HCT116 (cell line): ENCODE results near the gene PTX4. TPM values are rescaled to one million over a fixed set of nuclear protein-coding genes. Genes with fewer than 3 reads are reported as not detected.
A peak's percentile ranks its signal among the peaks of the same experiment; 100 is the strongest.

Source experiments
- ATAC-seq: fragments of 200-7000 bp; cut with Tn5 transposase; 2 replicates; pipeline ENCODE4 v1.9.1; 2020; ENCODE audit warnings: mild to moderate bottlenecking, moderate library complexity
- BruUV-seq: library from RNA; stranded (reverse); fragments of 400-500 nt; replicated peaks from 2 replicates; lab custom pipeline; 2021; lab: Mats Ljungman, UMichigan
- CTCF ChIA-PET: fragments of 300-600 bp; sonication (Branson Sonifier 250); formaldehyde crosslinking; loops from one replicate; lab custom pipeline; 2021; ENCODE audit warnings: antibody characterized with exemption; lab: Charles Lee
- POLR2A ChIA-PET: fragments of 300-600, 350-600 bp; sonication (Branson Sonifier 250); formaldehyde crosslinking; loops from one replicate; lab custom pipeline; 2021; ENCODE audit warnings: antibody characterized with exemption; lab: Charles Lee
- RAD21 ChIA-PET, 2 experiments: fragments of 300-600 bp; sonication (Branson Sonifier 250); formaldehyde crosslinking; loops; one replicate each; lab custom pipeline; 2023; ENCODE audit warnings: low total read pairs in 2 of 2; ENCODE audit not compliant: uncharacterized antibody in 2 of 2, unreplicated experiment in 2 of 2, low non-redundant PET in 1 of 2; lab: Charles Lee
- DNase-seq: peaks from one replicate; pipeline ENCODE4 v3.0.0-alpha.2; 2010; ENCODE audit warnings: low read depth, low spot score
- H2AFZ ChIP-seq: fragments of 200-600 bp; shearing (Covaris generic), sonication (generic); 2 replicates; pipeline ENCODE4 v1.6.1; 2017; ENCODE audit warnings: low read depth, mixed run types, mixed read lengths, antibody characterized with exemption, low read length; ENCODE audit not compliant: poor library complexity, severe bottlenecking
- H3K27ac ChIP-seq: 2 replicates; pipeline ENCODE4 v1.5.1; 2012; ENCODE audit warnings: low read depth, low read length
- H3K27me3 ChIP-seq: fragments of 200-600 bp; sonication (generic); 2 replicates; pipeline ENCODE4 v1.6.1; 2016; ENCODE audit warnings: mixed run types, low read length, mixed read lengths; ENCODE audit not compliant: insufficient read depth
- H3K36me3 ChIP-seq, 2 experiments: fragments of 200-500 bp in 1 of 2; fragments of 200-600 bp in 1 of 2; sonication (Bioruptor generic) in 1 of 2; sonication (generic) in 1 of 2; 2 replicates each; pipeline versions ENCODE4 v1.5.1 to v1.6.1; 2014 to 2016; ENCODE audit warnings: low read length in 2 of 2, inconsistent platforms in 1 of 2, mixed read lengths in 1 of 2, mixed run types in 1 of 2; ENCODE audit not compliant: insufficient read depth in 2 of 2, control insufficient read depth in 1 of 2
- H3K4me1 ChIP-seq, 2 experiments: fragments of 200-600 bp in 1 of 2; sonication (generic) in 1 of 2; 2 replicates each; pipeline versions ENCODE4 v1.5.1 to v1.6.1; 2012 to 2017; ENCODE audit warnings: low read length in 2 of 2, inconsistent platforms in 1 of 2, mild to moderate bottlenecking in 1 of 2, mixed read lengths in 1 of 2, mixed run types in 1 of 2, moderate library complexity in 1 of 2; ENCODE audit not compliant: insufficient read depth in 2 of 2, control insufficient read depth in 1 of 2
- H3K4me2 ChIP-seq: fragments of 200-600 bp; sonication (generic); 2 replicates; pipeline ENCODE4 v1.6.1; 2017; ENCODE audit warnings: mixed run types, low read length, mixed read lengths
- H3K4me3 ChIP-seq, 2 experiments: fragments of 200-600 bp in 1 of 2; sonication (generic) in 1 of 2; replicated peaks in 1 of 2; 2 replicates each; pipeline ENCODE4 v1.5.1; 2011 to 2016; ENCODE audit warnings: low read length in 2 of 2, control low read depth in 1 of 2, low read depth in 1 of 2, mild to moderate bottlenecking in 1 of 2, mixed read lengths in 1 of 2, mixed run types in 1 of 2
- H3K79me2 ChIP-seq: fragments of 200-600 bp; sonication (generic); 2 replicates; pipeline ENCODE4 v1.6.1; 2017; ENCODE audit warnings: mild to moderate bottlenecking, mixed run types, low read length, moderate library complexity, mixed read lengths; ENCODE audit not compliant: insufficient read depth
- H3K9ac ChIP-seq: fragments of 200-600 bp; sonication (generic); 2 replicates; pipeline ENCODE4 v1.6.1; 2016; ENCODE audit warnings: low read length, mixed read lengths
- H3K9me2 ChIP-seq: fragments of 200-600 bp; sonication (generic), shearing (Covaris generic); 2 replicates; pipeline ENCODE4 v1.6.1; 2017; ENCODE audit warnings: mixed run types, mild to moderate bottlenecking, moderate library complexity; ENCODE audit not compliant: insufficient read depth
- H3K9me3 ChIP-seq, 2 experiments: fragments of 200-500 bp in 1 of 2; fragments of 200-600 bp in 1 of 2; sonication (Bioruptor generic) in 1 of 2; sonication (generic) in 1 of 2; 2 replicates each; pipeline ENCODE4 v1.6.1; 2014 to 2017; ENCODE audit warnings: low read length in 2 of 2, mixed read lengths in 2 of 2, inconsistent platforms in 1 of 2, low read depth in 1 of 2, mild to moderate bottlenecking in 1 of 2, mixed run types in 1 of 2, moderate library complexity in 1 of 2; ENCODE audit not compliant: control insufficient read depth in 1 of 2, insufficient read depth in 1 of 2
- H4K20me1 ChIP-seq: fragments of 200-600 bp; sonication (generic), shearing (Covaris generic); 2 replicates; pipeline ENCODE4 v1.6.1; 2017; ENCODE audit warnings: mixed run types, mild to moderate bottlenecking, moderate library complexity; ENCODE audit not compliant: insufficient read depth
- CEBPB ChIP-seq: IDR thresholded peaks from 2 replicates; pipeline ENCODE4 v1.6.1; 2012; ENCODE audit warnings: low read depth
- ELF1 ChIP-seq: IDR thresholded peaks from 2 replicates; pipeline ENCODE4 v1.6.1; 2012; ENCODE audit warnings: low read depth, borderline replicate concordance
- EZH2 ChIP-seq: fragments of 200-600 bp; sonication (generic); IDR thresholded peaks from 2 replicates; pipeline ENCODE4 v1.6.1; 2017; ENCODE audit warnings: antibody characterized with exemption, mixed run types
- FOSL1 ChIP-seq: IDR thresholded peaks from 2 replicates; pipeline ENCODE4 v1.6.1; 2012; ENCODE audit warnings: low read depth
- JUND ChIP-seq: IDR thresholded peaks from 2 replicates; pipeline ENCODE4 v1.6.1; 2012
- POLR2AphosphoS5 ChIP-seq: IDR thresholded peaks from 2 replicates; pipeline ENCODE4 v1.6.1; 2011; ENCODE audit warnings: mild to moderate bottlenecking, low read depth, low read length, moderate library complexity
- RAD21 ChIP-seq: IDR thresholded peaks from 2 replicates; pipeline ENCODE4 v1.6.1; 2012; ENCODE audit warnings: low read depth, mild to moderate bottlenecking
- SP1 ChIP-seq: IDR thresholded peaks from 2 replicates; pipeline ENCODE4 v1.6.1; 2012; ENCODE audit warnings: low read depth
- TCF7L2 ChIP-seq: IDR thresholded peaks from 2 replicates; pipeline ENCODE4 v1.7.0; 2011; ENCODE audit warnings: borderline replicate concordance, inconsistent platforms; ENCODE audit not compliant: insufficient read depth, insufficient read length; ENCODE audit errors: extremely low read depth
- YY1 ChIP-seq: IDR thresholded peaks from 2 replicates; pipeline ENCODE4 v1.6.1; 2011; ENCODE audit warnings: low read length, low read depth, moderate library complexity, mild to moderate bottlenecking; ENCODE audit not compliant: insufficient replicate concordance; ENCODE audit errors: extremely low read depth
- ZFX ChIP-seq: fragments of 450-650 bp; IDR thresholded peaks from 2 replicates; pipeline ENCODE4 v1.6.1; 2017
- ZNF274 ChIP-seq: fragments of 200-500 bp; sonication (Bioruptor generic); IDR thresholded peaks from 2 replicates; pipeline ENCODE4 v1.6.1; 2014; ENCODE audit warnings: mild to moderate bottlenecking, low read depth, low read length, inconsistent platforms
- intact Hi-C: fragments of 100-400 bp; cut with micrococcal nuclease; formaldehyde crosslinking; loops from 2 replicates; pipeline ENCODE4 v1.10.0; 2022
- total RNA-seq: library from RNA; stranded (reverse); gene quantifications from one replicate; pipeline ENCODE4 v1.2.1, GENCODE V29; 2021; ENCODE audit not compliant: unreplicated experiment
- TF ChIP-seq, protein P1 (sequence below), 3 experiments: fragments of 200-600 bp in 1 of 3; sonication (generic) in 1 of 3; IDR thresholded peaks in 2 of 3; conservative IDR thresholded peaks in 1 of 3; 2 replicates each; pipeline ENCODE4 v1.5.1; 2012 to 2017; ENCODE audit warnings: low read depth in 2 of 3, low read length in 2 of 3, antibody characterized with exemption in 1 of 3, borderline replicate concordance in 1 of 3, control low read depth in 1 of 3, mild to moderate bottlenecking in 1 of 3, mixed read lengths in 1 of 3, mixed run types in 1 of 3, moderate library complexity in 1 of 3; ENCODE audit not compliant: insufficient read depth in 1 of 3
- TF ChIP-seq, protein P2 (sequence below): IDR thresholded peaks from 2 replicates; pipeline ENCODE4 v1.6.1; 2012; ENCODE audit warnings: low read depth
- TF ChIP-seq, protein P3 (sequence below): IDR thresholded peaks from 2 replicates; pipeline ENCODE4 v1.6.1; 2012

PTX4 gene
- total RNA-seq, 1 experiment from 2014 or later: not detected

DNA sequence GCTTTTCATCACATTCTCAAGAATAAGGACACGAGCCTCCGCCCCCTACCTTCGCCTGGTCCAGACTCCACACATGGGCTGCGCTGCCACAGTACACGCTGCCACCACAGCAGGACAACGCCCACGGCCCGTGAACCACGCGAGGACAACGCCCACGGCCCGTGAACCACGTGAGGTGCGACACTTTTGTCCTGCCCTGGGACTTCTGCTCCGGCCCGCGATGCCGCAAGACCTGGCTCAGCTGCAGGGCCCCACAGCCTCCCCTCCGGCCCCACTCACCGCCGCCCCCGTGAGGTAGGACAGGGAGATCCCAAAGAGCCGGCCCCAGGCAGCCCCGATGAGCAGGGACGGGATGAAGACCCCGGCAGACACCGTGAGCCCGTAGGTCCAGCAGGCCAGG is 38.5 kb downstream of the PTX4 start:
- Histone ChIP-seq H3K36me3 (no peaks in the 10 kb centered on the region; a peak in 1 of 4 replicates), H2AFZ (no peak overlapping the region), H3K27me3 (no peaks in the 10 kb centered on the region), H3K9ac (no peak overlapping the region), H3K9me3 (no peaks in the 10 kb centered on the region), H3K4me3 (no peak overlapping the region), H3K27ac (no peak overlapping the region), H3K9me2 (no peaks in the 10 kb centered on the region), H3K4me1 (no peaks in the 10 kb centered on the region), H4K20me1 (no peaks in the 10 kb centered on the region), H3K79me2 (no peaks in the 10 kb centered on the region), H3K4me2 (no peak overlapping the region)
- RAD21 ChIA-PET: no interaction called here
- TF ChIP-seq SP1: no peak
- TF ChIP-seq, protein P1, sequence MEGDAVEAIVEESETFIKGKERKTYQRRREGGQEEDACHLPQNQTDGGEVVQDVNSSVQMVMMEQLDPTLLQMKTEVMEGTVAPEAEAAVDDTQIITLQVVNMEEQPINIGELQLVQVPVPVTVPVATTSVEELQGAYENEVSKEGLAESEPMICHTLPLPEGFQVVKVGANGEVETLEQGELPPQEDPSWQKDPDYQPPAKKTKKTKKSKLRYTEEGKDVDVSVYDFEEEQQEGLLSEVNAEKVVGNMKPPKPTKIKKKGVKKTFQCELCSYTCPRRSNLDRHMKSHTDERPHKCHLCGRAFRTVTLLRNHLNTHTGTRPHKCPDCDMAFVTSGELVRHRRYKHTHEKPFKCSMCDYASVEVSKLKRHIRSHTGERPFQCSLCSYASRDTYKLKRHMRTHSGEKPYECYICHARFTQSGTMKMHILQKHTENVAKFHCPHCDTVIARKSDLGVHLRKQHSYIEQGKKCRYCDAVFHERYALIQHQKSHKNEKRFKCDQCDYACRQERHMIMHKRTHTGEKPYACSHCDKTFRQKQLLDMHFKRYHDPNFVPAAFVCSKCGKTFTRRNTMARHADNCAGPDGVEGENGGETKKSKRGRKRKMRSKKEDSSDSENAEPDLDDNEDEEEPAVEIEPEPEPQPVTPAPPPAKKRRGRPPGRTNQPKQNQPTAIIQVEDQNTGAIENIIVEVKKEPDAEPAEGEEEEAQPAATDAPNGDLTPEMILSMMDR (IDR thresholded peaks at IDR 0.05 in 2 of 3, conservative IDR thresholded peaks at IDR 0.05 in 1 of 3; ENCODE audit: borderline replicate concordance in 1 of 3, insufficient read depth in 1 of 3, low read depth in 2 of 3, low read length in 2 of 3): peak in 2 of 3 experiments; percentile 28 to 33; a peak in 2 of 6 replicates
- TF ChIP-seq ZFX: no peak
- peak; percentile 44; the same call in 1 of the 2 replicates for ATAC-seq
- BruUV-seq: no TSS peak
- no peak for DNase-seq
- intact Hi-C loops: no loop called here
- POLR2A ChIA-PET: no interaction called here
- CTCF ChIA-PET: no interaction called here

DNA sequence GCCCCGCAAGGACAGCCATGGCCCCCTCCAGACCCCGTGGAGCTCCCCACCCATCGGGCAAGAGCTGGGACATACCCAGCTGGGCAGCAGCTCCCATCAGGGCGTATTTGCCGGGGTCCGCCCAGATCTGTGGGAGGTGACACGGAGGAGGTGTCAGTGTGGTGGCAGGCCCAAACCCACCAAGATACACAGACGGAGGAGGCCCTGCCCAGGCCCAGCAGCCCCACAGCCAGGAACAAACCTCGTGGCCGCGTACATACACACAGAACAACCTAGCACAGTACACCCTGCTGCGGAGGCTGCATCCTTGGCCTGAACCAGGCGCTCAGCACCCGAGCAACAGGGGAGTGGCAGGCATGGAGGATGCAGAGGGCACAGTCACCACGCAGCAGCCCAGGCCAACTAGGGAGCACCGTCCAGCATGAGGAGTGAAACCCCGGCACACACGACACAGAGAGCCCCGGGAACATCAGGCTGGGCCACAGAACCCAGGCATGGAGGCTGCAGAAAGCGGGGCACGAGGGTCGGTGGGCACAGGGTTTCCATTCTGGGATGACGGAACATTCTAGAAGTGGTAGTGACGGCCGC is 39.4 kb downstream of the PTX4 start:
- Histone ChIP-seq H3K9ac (no peak overlapping the region), H3K9me3 (no peaks in the 10 kb centered on the region), H3K4me2 (no peak overlapping the region), H3K36me3 (no peaks in the 10 kb centered on the region; a peak in 1 of 4 replicates), H3K79me2 (no peaks in the 10 kb centered on the region), H3K4me3 (no peak overlapping the region), H4K20me1 (no peaks in the 10 kb centered on the region), H3K4me1 (no peaks in the 10 kb centered on the region), H3K27ac (no peak overlapping the region), H3K9me2 (no peaks in the 10 kb centered on the region), H3K27me3 (no peaks in the 10 kb centered on the region), H2AFZ (no peak overlapping the region)
- no TSS peak for BruUV-seq
- ATAC-seq (no peak), DNase-seq (no peak)
- ChIA-PET RAD21 (no interaction called here), POLR2A (no interaction called here), CTCF (no interaction called here)
- intact Hi-C loops: no loop called here
- TF ChIP-seq ELF1 (no peak), ZNF274 (no peak), POLR2AphosphoS5 (no peak), JUND (no peak), EZH2 (no peak), SP1 (no peak), YY1 (no peak), CEBPB (no peak), TCF7L2 (no peak), FOSL1 (no peak), RAD21 (no peak), ZFX (no peak)
- TF ChIP-seq, protein P2, sequence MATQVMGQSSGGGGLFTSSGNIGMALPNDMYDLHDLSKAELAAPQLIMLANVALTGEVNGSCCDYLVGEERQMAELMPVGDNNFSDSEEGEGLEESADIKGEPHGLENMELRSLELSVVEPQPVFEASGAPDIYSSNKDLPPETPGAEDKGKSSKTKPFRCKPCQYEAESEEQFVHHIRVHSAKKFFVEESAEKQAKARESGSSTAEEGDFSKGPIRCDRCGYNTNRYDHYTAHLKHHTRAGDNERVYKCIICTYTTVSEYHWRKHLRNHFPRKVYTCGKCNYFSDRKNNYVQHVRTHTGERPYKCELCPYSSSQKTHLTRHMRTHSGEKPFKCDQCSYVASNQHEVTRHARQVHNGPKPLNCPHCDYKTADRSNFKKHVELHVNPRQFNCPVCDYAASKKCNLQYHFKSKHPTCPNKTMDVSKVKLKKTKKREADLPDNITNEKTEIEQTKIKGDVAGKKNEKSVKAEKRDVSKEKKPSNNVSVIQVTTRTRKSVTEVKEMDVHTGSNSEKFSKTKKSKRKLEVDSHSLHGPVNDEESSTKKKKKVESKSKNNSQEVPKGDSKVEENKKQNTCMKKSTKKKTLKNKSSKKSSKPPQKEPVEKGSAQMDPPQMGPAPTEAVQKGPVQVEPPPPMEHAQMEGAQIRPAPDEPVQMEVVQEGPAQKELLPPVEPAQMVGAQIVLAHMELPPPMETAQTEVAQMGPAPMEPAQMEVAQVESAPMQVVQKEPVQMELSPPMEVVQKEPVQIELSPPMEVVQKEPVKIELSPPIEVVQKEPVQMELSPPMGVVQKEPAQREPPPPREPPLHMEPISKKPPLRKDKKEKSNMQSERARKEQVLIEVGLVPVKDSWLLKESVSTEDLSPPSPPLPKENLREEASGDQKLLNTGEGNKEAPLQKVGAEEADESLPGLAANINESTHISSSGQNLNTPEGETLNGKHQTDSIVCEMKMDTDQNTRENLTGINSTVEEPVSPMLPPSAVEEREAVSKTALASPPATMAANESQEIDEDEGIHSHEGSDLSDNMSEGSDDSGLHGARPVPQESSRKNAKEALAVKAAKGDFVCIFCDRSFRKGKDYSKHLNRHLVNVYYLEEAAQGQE: no peak
- TF ChIP-seq, protein P3, sequence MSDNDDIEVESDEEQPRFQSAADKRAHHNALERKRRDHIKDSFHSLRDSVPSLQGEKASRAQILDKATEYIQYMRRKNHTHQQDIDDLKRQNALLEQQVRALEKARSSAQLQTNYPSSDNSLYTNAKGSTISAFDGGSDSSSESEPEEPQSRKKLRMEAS: no peak
